NCI-H345 (cell line): Measurements from ENCODE around the gene ZBTB7A.

Experiments
- DNase-seq: peaks from one replicate; lab custom pipeline; 2025; lab: John Stamatoyannopoulos, UW

The ZBTB7A gene

GRCh38 chr19:4066682-4067395 lies at the start of gene ZBTB7A:
ZBTB7A (minus strand) TSS chr19:4066899; CDS start chr19:4055232, 11,667 bp downstream.
- peak; percentile 72 for DNase-seq

GRCh38 chr19:4115818-4116385 lies 49.2 kb upstream of the ZBTB7A start:
- DNase-seq, result no peak

GRCh38 chr19:4115050-4115817 lies 48.5 kb upstream of the ZBTB7A start:
- DNase-seq, result no peak

GRCh38 chr19:4114181-4114580 lies 47.5 kb upstream of the ZBTB7A start:
- no peak for DNase-seq

GRCh38 chr19:4113398-4114088 lies 46.8 kb upstream of the ZBTB7A start:
- no peak for DNase-seq

- no peak for DNase-seq
Measured at GRCh38 chr19:4112367-4112766, 45.7 kb upstream of the ZBTB7A start.

GRCh38 chr19:4109626-4109945 lies 42.9 kb upstream of the ZBTB7A start:
- DNase-seq, result no peak

GRCh38 chr19:4108767-4109625 lies 42.3 kb upstream of the ZBTB7A start:
- DNase-seq, result no peak

GRCh38 chr19:4103080-4103433 lies 36.4 kb upstream of the ZBTB7A start:
- no peak for DNase-seq

GRCh38 chr19:4102339-4103079 lies 35.8 kb upstream of the ZBTB7A start:
- no peak for DNase-seq

- no peak for DNase-seq
Measured at GRCh38 chr19:4101496-4101770, 34.7 kb upstream of the ZBTB7A start.

GRCh38 chr19:4100647-4101495 lies 34.2 kb upstream of the ZBTB7A start:
- no peak for DNase-seq

- DNase-seq, result no peak
Measured at GRCh38 chr19:4099041-4099764, 32.5 kb upstream of the ZBTB7A start.

- DNase-seq, result no peak
Measured at GRCh38 chr19:4098493-4098892, 31.8 kb upstream of the ZBTB7A start.

GRCh38 chr19:4097501-4097900 lies 30.8 kb upstream of the ZBTB7A start:
- DNase-seq, result no peak

- no peak for DNase-seq
Measured at GRCh38 chr19:4096049-4096892, 29.6 kb upstream of the ZBTB7A start.

GRCh38 chr19:4095488-4095844 lies 28.8 kb upstream of the ZBTB7A start:
- no peak for DNase-seq

- no peak for DNase-seq
Measured at GRCh38 chr19:4094761-4095487, 28.2 kb upstream of the ZBTB7A start.
